HG03520 (cell line): Measurements from ENCODE around the gene SLC17A2.
A peak's percentile ranks its signal among the peaks of the same experiment; 100 is the strongest.
"Not testable (repeated sequence)": the region's sequence is repeated elsewhere in the genome, so short reads cannot be mapped to it uniquely, and the experiment has no call there.

Experiments
- ATAC-seq: cut with Tn5 transposase; IDR thresholded peaks from one replicate; pipeline ENCODE4 v1.9.1; 2021; ENCODE audit warnings: mild to moderate bottlenecking, moderate library complexity; ENCODE audit not compliant: unreplicated experiment

The SLC17A2 gene

DNA sequence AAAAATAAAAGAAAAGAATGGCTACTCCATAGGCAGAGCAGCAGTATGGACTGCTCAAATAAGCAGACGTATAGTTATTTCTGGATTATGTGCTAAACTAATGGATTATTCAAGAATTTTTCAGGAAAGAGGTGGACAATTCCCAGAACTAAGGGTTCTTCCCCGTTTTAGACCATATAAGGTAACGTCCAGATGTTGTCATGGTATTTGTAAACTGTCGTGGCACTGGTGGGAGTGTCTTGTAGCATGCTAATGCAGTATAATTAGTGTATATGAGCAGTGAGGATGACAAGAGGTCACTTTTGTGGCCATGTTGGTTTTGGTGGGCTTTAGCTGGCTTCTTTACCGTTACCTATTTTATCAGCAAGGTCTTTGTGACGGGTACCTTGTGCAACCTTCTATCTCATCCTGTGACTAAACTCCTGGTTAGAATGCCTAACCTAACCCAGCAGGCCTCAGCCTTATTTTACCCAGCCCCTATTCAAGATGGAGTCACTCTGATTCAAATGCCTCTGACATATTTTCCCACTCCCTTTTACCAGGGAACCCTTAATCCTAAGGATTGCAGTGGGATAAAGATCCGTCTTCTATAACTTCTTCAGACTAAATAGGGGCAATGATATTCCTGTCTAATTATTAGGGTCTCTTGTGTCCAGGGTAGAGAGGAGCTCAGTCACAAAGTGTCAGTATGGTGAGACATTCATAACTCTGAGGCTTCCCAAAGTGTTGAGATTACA is 21.0 kb upstream of the SLC17A2 start:
- no peak for ATAC-seq

GRCh38 chr6:25950297-25950696 is 19.8 kb upstream of the SLC17A2 start:
- ATAC-seq, result no peak

- no peak for ATAC-seq
Observed at GRCh38 chr6:25949695-25950094, 19.2 kb upstream of the SLC17A2 start.

DNA sequence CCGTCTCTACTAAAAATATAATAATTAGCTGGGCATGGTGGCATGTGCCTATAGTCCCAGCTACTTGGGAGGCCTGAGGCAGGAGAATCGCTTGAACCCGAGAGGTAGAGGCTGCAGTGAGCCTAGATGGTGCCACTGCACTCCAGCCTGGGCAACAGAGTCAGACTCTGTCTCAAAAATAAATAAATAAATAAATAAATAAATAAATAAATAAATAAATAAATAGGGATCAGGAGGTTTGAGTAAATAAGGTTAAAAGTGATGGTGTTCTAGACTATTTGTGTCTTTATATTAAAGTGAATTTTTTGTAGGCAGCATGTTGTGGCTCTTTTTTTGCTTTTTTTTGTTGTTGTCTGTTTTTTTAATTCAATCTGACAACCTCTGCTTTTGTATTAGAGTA is 17.0 kb upstream of the SLC17A2 start:
- not testable (repeated sequence) for ATAC-seq

DNA sequence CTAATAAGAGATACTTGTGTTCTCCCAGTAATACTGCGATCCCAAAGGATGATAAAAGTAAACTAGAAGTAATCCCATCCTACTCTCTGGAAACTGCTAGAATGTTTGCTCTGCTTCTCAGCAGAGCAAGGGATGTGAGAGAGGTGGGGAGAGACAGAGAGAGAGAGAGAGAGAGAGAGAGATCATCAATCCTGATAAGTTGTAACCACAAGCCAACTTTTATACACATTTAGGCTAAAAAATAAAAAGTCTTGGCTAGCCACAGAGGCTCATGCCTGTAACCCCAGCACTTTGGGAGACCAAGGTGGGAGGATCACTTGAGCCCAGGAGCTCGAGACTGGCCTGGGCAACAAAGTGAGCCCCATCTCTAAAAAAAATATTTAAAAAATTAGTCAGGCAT is 16.1 kb upstream of the SLC17A2 start:
- ATAC-seq, result no peak

DNA sequence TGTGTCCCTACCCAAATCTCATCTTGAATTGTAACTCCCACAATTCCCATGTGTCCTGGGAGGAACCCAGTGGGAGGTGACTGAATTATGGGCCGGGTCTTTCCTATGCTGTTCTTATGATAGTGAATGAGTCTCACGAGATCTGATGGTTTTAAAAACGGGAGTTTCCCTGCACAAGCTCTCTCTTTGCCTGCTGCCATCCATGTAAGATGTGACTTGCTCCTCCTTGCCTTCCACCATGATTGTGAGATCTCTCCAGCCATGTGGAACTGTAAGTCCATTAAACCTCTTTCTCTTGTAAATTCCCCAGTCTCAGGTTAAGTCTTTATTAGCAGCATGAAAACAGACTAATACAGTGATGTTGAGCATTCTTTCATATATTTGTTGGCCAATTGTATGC is 15.2 kb upstream of the SLC17A2 start:
- ATAC-seq, result not testable (repeated sequence)

DNA sequence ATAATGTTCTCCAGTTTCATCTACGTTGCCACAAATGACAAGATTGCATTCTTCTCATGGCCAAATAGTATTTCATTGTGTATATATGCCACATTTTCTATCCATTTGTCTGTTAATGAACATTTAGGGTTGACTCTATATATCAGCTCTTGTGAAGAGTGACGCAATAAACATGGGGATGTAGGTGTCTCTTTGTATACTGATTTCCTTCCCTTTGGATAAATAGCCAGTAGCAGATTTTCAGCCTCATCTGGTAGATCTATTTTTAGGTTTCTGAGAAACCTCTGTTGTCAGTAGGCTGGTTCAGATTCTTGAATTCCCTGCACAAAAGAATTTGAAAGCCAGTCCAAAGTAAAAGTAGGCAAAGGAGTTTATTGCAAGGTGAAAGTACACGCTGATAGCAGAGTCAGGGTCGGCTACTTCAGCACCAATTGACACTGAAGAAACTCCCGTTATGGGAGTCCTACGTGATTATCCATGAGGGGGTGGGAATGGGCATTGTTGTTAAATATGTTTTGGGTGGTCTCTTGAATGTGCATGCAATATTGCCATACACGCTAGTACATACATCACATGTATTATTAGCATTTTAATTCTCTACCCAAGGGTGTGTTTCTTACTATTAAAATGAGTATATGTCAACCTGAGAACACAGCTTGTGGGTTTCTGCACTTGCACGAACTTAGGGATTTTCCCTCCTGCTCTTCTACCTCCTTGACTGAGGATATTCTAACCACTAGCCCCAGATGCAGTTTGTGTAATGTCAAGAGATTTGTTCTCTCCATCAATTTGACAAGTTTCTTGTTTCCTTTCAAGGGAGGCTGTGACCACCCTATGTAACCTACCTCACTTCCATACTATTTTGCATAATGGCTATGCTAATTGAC is 14.4 kb upstream of the SLC17A2 start:
- peak; percentile 87 for ATAC-seq

- no peak for ATAC-seq
Observed at GRCh38 chr6:25943887-25944286, 13.4 kb upstream of the SLC17A2 start.

- no peak for ATAC-seq
Observed at GRCh38 chr6:25942561-25943147, 12.2 kb upstream of the SLC17A2 start.

DNA sequence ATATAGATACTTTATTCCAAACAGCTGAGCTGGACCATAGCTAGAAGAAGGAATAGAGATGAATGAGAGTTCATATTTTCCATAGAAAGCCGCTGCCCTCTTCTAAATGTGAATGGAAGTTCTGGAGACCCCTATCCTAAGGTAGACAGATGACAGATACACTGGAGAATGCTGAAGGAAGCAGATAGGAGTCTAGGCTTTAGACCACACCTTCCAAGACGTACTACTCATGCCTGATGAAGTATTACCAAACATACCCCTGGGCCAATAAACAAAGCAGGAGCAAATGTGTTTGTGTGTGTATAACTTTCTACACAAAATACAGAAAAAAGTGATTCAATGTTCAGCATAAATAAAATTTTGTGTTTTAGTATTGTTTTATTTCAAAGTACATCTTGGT is 9.1 kb upstream of the SLC17A2 start:
- no peak for ATAC-seq

DNA sequence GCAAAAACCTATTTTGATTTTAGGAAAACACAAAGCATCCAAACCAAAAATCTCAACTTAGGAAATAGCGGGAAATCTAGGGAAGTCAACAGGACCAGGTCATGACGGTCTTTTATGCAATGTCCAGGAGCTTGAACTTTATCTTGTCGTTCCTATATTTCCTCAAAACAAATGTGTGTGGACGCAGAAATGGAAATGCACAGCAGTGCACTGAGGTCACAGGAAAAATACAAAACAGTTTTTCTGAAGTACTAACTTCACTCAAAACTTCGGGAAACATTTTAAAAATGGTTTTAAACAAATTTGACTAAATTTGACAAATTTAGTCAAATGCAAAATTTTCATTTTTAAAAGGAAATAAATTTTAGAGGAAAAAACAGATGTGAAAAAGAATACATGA is 5.5 kb upstream of the SLC17A2 start:
- ATAC-seq, result no peak

DNA sequence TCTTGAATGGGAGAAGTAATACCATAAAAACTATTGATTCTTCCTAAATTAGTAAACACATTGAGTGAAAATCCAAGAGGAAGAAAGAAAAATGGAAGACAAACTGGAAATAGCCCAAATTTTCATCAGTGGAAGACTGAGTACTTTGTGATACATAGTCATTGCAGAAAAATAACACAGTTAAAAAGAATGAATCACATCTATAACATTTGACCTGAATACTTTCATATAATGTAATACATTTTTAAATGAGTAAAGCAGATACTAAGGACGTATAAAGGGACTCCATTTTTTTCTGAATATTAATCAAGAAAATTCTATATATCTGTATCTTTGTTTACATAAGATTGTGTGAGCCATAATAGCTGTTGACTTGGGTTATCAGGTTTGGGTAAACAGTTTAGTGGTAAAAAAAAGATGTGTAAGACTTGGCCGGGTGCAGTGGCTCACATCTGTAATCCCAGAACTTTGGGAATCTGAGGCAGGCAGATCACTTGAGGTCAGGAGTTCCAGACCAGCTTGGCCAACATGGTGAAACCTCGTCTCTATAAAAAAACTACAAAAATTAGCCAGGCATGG is 4.3 kb upstream of the SLC17A2 start:
- no peak for ATAC-seq

DNA sequence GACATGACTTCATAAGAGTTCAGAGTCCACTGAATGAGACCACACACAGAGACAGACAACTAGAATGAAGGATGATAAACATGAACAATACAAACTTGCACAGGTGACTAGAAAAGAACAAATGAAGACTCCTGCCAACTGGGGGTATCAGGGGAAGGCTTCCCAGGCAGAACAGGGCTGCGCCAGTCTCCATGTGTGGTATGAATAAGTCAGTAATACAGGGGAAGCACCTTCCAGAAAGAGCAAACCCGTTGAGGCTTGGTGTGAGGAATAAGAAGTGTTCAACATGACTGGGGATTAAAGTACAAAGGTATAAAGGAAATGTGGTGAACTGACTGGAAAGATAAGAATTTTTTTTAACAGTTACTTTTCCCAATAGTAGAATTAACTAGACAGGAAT is 3.7 kb upstream of the SLC17A2 start:
- no peak for ATAC-seq

DNA sequence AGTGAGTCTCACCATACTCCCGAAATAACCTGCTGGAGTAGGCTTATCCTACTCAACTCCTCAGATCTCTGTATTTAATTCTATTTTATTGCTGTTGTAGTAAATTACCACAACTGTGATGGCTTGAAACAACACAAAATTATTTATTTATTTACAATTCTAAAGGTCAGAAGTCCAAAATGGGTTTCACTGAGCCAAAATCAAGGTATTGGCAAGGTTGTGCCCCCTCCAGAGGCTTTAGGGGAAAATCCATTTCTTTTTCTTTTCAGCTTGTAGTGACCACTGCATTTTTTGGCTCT is 869 bp upstream of the SLC17A2 start:
- no peak for ATAC-seq

DNA sequence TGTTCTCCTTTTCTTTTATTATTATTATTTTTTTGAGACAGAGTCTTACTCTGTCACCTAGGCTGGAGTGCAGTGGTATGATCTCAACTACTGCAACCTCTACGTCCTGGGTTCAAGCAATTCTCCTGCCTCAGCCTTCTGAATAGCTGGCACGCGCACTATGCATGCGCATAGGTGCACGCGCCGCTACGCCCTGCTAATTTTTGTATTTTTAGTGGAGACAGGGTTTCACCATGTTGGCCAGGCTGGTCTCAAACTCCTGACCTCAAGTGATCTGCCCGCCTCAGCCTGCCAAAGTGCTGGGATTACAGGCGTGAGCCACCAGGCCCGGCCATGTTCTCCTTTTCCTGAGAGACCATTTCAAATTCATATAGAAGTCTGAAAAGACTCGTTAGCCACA is 706 bp downstream of the SLC17A2 start:
- ATAC-seq, result not testable (repeated sequence)

- no peak for ATAC-seq
Observed at GRCh38 chr6:25928562-25929324, 1.7 kb downstream of the SLC17A2 start.

GRCh38 chr6:25927756-25928216 is 2.7 kb downstream of the SLC17A2 start:
- no peak for ATAC-seq

DNA sequence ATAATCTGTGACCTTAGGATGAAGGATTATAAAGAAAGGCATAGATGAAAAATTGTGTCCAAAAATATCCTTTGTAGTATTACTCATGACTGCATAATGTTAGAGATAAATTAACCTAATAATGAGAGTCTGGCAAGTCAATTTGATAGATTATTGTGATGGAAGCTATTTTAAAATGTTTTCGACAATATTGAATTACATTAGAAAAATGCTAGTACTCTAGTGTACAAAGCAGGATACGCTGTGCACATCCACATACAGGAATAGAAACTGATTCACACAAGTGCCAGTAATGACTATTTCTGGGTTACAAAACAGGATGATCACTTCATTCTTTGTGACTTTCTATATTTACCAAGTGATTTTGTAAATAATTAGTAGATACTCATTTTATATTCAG is 3.3 kb downstream of the SLC17A2 start:
- no peak for ATAC-seq

- no peak for ATAC-seq
Observed at GRCh38 chr6:25925876-25926275, 4.6 kb downstream of the SLC17A2 start.

DNA sequence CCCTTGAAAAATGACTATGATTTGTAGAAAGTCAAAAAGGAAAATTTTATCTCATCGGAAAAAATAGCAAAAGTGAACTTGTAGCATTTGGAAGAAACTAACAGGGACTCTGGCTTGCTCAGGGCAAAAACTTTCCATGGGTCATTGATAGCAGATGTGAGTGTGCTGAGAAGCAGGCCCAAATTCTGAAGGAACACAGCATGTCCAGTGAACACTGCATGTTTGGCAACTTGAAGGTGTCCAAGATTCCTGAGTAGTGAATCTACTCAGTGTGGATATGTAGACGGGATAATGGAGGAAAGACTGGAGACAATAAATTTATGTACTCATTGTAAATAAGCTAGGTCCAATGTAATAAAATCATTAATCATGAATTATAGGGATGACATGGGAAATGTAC is 8.2 kb downstream of the SLC17A2 start:
- ATAC-seq, result no peak
